Measurements from ENCODE around the gene NLRP6. TPM values are rescaled to one million over a fixed set of nuclear protein-coding genes. Genes with fewer than 3 reads are reported as not detected.
A peak's percentile ranks its signal among the peaks of the same experiment; 100 is the strongest.

NLRP6 gene
- total RNA-seq, 2 donors from 2014 or later = 0.18 to 2.7 TPM

DNA sequence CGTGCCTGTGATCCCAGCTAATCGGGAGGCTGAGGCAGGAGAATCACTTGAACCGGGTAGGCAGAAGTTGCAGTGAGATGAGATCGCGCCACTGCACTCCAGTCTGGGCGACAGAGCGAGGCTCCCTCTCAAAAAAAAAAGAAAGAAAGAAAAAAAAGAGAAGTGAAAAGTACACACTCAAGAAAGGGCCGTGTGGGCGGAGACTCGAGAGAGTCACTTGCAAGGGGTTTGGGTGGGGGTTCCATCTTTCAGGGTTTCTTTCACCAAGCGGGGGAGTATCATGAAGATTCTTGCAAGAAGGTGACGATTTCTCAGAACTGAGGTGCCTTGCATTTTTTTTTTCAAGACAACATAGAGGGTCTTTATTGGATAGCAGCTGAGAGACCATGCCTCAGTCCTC, 25.2 kb downstream of the NLRP6 start:
- Histone ChIP-seq H3K27me3 (replicated peaks; ENCODE audit: insufficient read depth) (peaks cover 12% of the 10 kb centered on the region), H3K27ac (no peak overlapping the region), H3K36me3 (no peaks in the 10 kb centered on the region), H3K4me3 (no peak overlapping the region), H3K4me1 (replicated peaks) (no peaks in the 10 kb centered on the region), H3K9me3 (no peaks in the 10 kb centered on the region)
- whole genome bisulfite sequencing = 93% methylated on average over 12 of the region's 12 CpGs
- no peak for DNase-seq (ENCODE audit: low spot score)
- TF ChIP-seq POLR2AphosphoS5 (IDR thresholded peaks at IDR 0.05) (no peak), POLR2A (IDR thresholded peaks at IDR 0.05) (no peak)
- TF ChIP-seq, protein P1, sequence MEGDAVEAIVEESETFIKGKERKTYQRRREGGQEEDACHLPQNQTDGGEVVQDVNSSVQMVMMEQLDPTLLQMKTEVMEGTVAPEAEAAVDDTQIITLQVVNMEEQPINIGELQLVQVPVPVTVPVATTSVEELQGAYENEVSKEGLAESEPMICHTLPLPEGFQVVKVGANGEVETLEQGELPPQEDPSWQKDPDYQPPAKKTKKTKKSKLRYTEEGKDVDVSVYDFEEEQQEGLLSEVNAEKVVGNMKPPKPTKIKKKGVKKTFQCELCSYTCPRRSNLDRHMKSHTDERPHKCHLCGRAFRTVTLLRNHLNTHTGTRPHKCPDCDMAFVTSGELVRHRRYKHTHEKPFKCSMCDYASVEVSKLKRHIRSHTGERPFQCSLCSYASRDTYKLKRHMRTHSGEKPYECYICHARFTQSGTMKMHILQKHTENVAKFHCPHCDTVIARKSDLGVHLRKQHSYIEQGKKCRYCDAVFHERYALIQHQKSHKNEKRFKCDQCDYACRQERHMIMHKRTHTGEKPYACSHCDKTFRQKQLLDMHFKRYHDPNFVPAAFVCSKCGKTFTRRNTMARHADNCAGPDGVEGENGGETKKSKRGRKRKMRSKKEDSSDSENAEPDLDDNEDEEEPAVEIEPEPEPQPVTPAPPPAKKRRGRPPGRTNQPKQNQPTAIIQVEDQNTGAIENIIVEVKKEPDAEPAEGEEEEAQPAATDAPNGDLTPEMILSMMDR (IDR thresholded peaks at IDR 0.05) = no peak
- intact Hi-C loops (cut with DNase I) = no loop called here

- no peaks in the 10 kb centered on the region for H3K4me1 ChIP-seq (replicated peaks)
- WGBS = 92% methylated on average over 52 of the region's 52 CpGs
- TF ChIP-seq, protein P1 (IDR thresholded peaks at IDR 0.05) = no peak
- no peak for TF ChIP-seq POLR2AphosphoS5 (IDR thresholded peaks at IDR 0.05)
- no peak for TF ChIP-seq POLR2A (IDR thresholded peaks at IDR 0.05)
- no peak overlapping the region for H3K4me3 ChIP-seq
- H3K27ac ChIP-seq = no peak overlapping the region
- intact Hi-C loops (cut with DNase I) = no loop called here
- peaks cover 10% of the 10 kb centered on the region for H3K27me3 ChIP-seq (replicated peaks; ENCODE audit: insufficient read depth)
- H3K9me3 ChIP-seq = no peaks in the 10 kb centered on the region
- no peaks in the 10 kb centered on the region for H3K36me3 ChIP-seq
- no peak for DNase-seq (ENCODE audit: low spot score)
Measured at GRCh38 chr11:304061-304506, 25.9 kb downstream of the NLRP6 start.

- Histone ChIP-seq H3K27me3 (replicated peaks; ENCODE audit: insufficient read depth) (no peaks in the 10 kb centered on the region), H3K27ac (no peak overlapping the region), H3K36me3 (no peaks in the 10 kb centered on the region), H3K4me3 (no peak overlapping the region), H3K9me3 (no peaks in the 10 kb centered on the region), H3K4me1 (replicated peaks) (no peaks in the 10 kb centered on the region)
- intact Hi-C loops (cut with DNase I) = loop anchor here (5.0 kb wide), 2 partner anchors 52 to 147 kb away; partner anchors contain the start of gene PTDSS2
- DNase-seq (ENCODE audit: low spot score) = peak; percentile 69
- 37% methylated on average over 19 of the region's 19 CpGs for WGBS
- TF ChIP-seq POLR2A (IDR thresholded peaks at IDR 0.05) (no peak), POLR2AphosphoS5 (IDR thresholded peaks at IDR 0.05) (peak; percentile 64)
- TF ChIP-seq, protein P1 (IDR thresholded peaks at IDR 0.05) = peak; percentile 12 to 86 (median 64)
Measured at GRCh38 chr11:304915-305843, 27.0 kb downstream of the NLRP6 start.

DNA sequence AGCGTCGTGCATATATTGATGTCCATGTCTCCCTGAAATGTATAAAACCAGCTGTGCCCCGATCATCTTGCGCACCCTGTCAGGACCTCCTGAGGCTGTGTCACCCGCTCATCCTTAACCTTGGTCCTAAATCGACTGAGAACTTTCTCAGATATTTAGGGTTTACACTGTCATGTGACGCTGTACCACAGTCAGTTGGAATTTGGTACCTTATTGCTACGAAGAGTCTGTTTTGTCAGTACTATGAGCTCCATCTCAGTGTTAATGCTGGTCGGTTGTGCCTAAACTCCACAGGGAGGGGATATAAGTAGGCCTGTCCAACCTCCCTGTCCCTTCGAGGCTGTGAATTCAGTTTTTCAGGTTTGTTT, 27.6 kb downstream of the NLRP6 start:
- Histone ChIP-seq H3K27me3 (replicated peaks; ENCODE audit: insufficient read depth) (no peaks in the 10 kb centered on the region), H3K9me3 (no peaks in the 10 kb centered on the region), H3K36me3 (no peaks in the 10 kb centered on the region), H3K27ac (peak overlapping the region in 1 of 2 donors; percentile 81), H3K4me3 (no peak overlapping the region), H3K4me1 (replicated peaks) (no peaks in the 10 kb centered on the region)
- intact Hi-C loops (cut with DNase I) = loop anchor here (5.0 kb wide), 2 partner anchors 51 to 146 kb away; partner anchors contain the start of gene PTDSS2
- 87% methylated on average over 10 of the region's 10 CpGs for WGBS
- DNase-seq (ENCODE audit: low spot score) = no peak
- TF ChIP-seq POLR2AphosphoS5 (IDR thresholded peaks at IDR 0.05) = no peak
- TF ChIP-seq POLR2A (IDR thresholded peaks at IDR 0.05) = no peak
- TF ChIP-seq, protein P1 (IDR thresholded peaks at IDR 0.05) = no peak
